Tibial nerve (tissue), 4 donors: ENCODE measurements around the gene RBMXL2. TPM values are rescaled to one million over a fixed set of nuclear protein-coding genes. Genes with fewer than 3 reads are reported as not detected.

Experiments used
- DNase-seq, 2 donors: peaks; one replicate each; pipeline ENCODE4 v3.0.0-alpha.2; 2019; ENCODE audit warnings: low spot score in 2 of 2
- H3K27ac ChIP-seq, 4 donors: fragments of 200-600 bp; sonication (generic) in 3 of 4; one replicate each; pipeline ENCODE4 v1.5.1; 2017 to 2019; ENCODE audit warnings: mild to moderate bottlenecking in 1 of 4
- H3K27me3 ChIP-seq, 2 donors: fragments of 200-600 bp; sonication (generic) in 1 of 2; one replicate each; pipeline versions ENCODE4 v1.5.1 to v1.6.0; 2017 to 2019
- H3K36me3 ChIP-seq, 3 donors: fragments of 200-600 bp; sonication (generic); one replicate each; pipeline ENCODE4 v1.5.1; 2018 to 2019
- H3K4me1 ChIP-seq, 4 donors: fragments of 200-600 bp; sonication (generic) in 3 of 4; one replicate each; pipeline ENCODE4 v1.5.1; 2017 to 2019
- H3K4me3 ChIP-seq, 4 donors: fragments of 200-600 bp; sonication (generic) in 3 of 4; one replicate each; pipeline ENCODE4 v1.5.1; 2017 to 2019; ENCODE audit warnings: mild to moderate bottlenecking in 1 of 4, moderate library complexity in 1 of 4
- H3K9me3 ChIP-seq, 4 donors: fragments of 200-600 bp; sonication (generic) in 3 of 4; one replicate each; pipeline ENCODE4 v1.5.1; 2017 to 2019
- CTCF ChIP-seq, 5 experiments: fragments of 200-600 bp in 3 of 5; fragments of 450-650 bp in 2 of 5; sonication (generic) in 3 of 5; IDR thresholded peaks; one replicate each; pipeline ENCODE4 v1.5.1; 2016 to 2019; ENCODE audit warnings: antibody characterized with exemption in 5 of 5, mild to moderate bottlenecking in 3 of 5, moderate library complexity in 2 of 5
- EP300 ChIP-seq, 2 donors: sonication (generic); formaldehyde crosslinking; IDR thresholded peaks; one replicate each; pipeline ENCODE4 v1.6.1; 2017; ENCODE audit warnings: antibody characterized with exemption in 2 of 2, mild to moderate bottlenecking in 1 of 2
- POLR2A ChIP-seq, 2 donors: fragments of 450-650 bp; IDR thresholded peaks; one replicate each; pipeline ENCODE4 v1.6.1; 2017; ENCODE audit warnings: antibody characterized with exemption in 2 of 2, mild to moderate bottlenecking in 2 of 2, moderate library complexity in 2 of 2
- WGBS, 2 donors: methylation state at CpG; one replicate each; pipeline ENCODE4 v1.1.5; 2018; 5-methylcytosine and 5-hydroxymethylcytosine counted together
- total RNA-seq, 4 donors: library from RNA; depleted of rRNA; stranded (reverse); fragments of >200 nt; gene quantifications; one replicate each; pipeline ENCODE4 v1.1.0, GENCODE V29; 2016

The RBMXL2 gene
- total RNA-seq, 4 donors from 2014 or later = 3.5 TPM; not detected in 3

- 57 to 68% methylated on average over 1 of the region's 1 CpG for WGBS, 2 donors
- H3K27ac ChIP-seq = no peak overlapping the region
- no peaks in the 10 kb centered on the region for H3K36me3 ChIP-seq
- H3K4me3 ChIP-seq = no peak overlapping the region
- no peaks in the 10 kb centered on the region for H3K27me3 ChIP-seq
- no peaks in the 10 kb centered on the region for H3K4me1 ChIP-seq
- no peak for TF ChIP-seq EP300 (IDR thresholded peaks at IDR 0.05)
- no peak for TF ChIP-seq POLR2A (IDR thresholded peaks at IDR 0.05)
- TF ChIP-seq CTCF (IDR thresholded peaks at IDR 0.05) = no peak
- H3K9me3 ChIP-seq = no peaks in the 10 kb centered on the region
- DNase-seq = no peak
Observed at GRCh38 chr11:7060868-7061267, 27.9 kb upstream of the RBMXL2 start.

GRCh38 chr11:7062534-7062933 is 26.3 kb upstream of the RBMXL2 start:
- H3K9me3 ChIP-seq = no peaks in the 10 kb centered on the region
- DNase-seq = no peak
- no peak overlapping the region for H3K4me3 ChIP-seq
- 83 to 87% methylated on average over 2 of the region's 2 CpGs for WGBS, 2 donors
- no peaks in the 10 kb centered on the region for H3K36me3 ChIP-seq
- TF ChIP-seq EP300 (IDR thresholded peaks at IDR 0.05) (no peak), CTCF (IDR thresholded peaks at IDR 0.05) (no peak), POLR2A (IDR thresholded peaks at IDR 0.05) (no peak)
- no peaks in the 10 kb centered on the region for H3K4me1 ChIP-seq
- no peaks in the 10 kb centered on the region for H3K27me3 ChIP-seq
- no peak overlapping the region for H3K27ac ChIP-seq

- H3K36me3 ChIP-seq = no peaks in the 10 kb centered on the region
- H3K4me3 ChIP-seq = no peak overlapping the region
- no peak for DNase-seq
- H3K27me3 ChIP-seq = no peaks in the 10 kb centered on the region
- H3K4me1 ChIP-seq = no peaks in the 10 kb centered on the region
- no peak overlapping the region for H3K27ac ChIP-seq
- 55 to 77% methylated on average over 4 of the region's 4 CpGs for WGBS, 2 donors
- no peaks in the 10 kb centered on the region for H3K9me3 ChIP-seq
- TF ChIP-seq POLR2A (IDR thresholded peaks at IDR 0.05) (no peak), CTCF (IDR thresholded peaks at IDR 0.05) (no peak), EP300 (IDR thresholded peaks at IDR 0.05) (no peak)
Observed at GRCh38 chr11:7072401-7073028, 16.3 kb upstream of the RBMXL2 start.

- Histone ChIP-seq H3K27me3 (no peaks in the 10 kb centered on the region), H3K36me3 (no peaks in the 10 kb centered on the region), H3K4me1 (no peaks in the 10 kb centered on the region), H3K4me3 (no peak overlapping the region), H3K9me3 (peaks cover 0 to 18% (median 0%) of the 10 kb centered on the region in 4 donors), H3K27ac (no peak overlapping the region)
- no peak for TF ChIP-seq POLR2A (IDR thresholded peaks at IDR 0.05)
- no peak for TF ChIP-seq CTCF (IDR thresholded peaks at IDR 0.05)
- TF ChIP-seq EP300 (IDR thresholded peaks at IDR 0.05) = no peak
- DNase-seq = no peak
- WGBS, 2 donors = 70 to 72% methylated on average over 16 of the region's 16 CpGs
Observed at GRCh38 chr11:7077101-7077500, 11.7 kb upstream of the RBMXL2 start.

GRCh38 chr11:7079545-7080135 is 9.2 kb upstream of the RBMXL2 start:
- 82 to 83% methylated on average over 7 of the region's 7 CpGs for WGBS, 2 donors
- H3K4me3 ChIP-seq = no peak overlapping the region

More at GRCh38 chr11:7079545-7080135, 9.2 kb upstream of the RBMXL2 start:
- H3K27ac ChIP-seq = no peak overlapping the region
- H3K9me3 ChIP-seq = peaks cover 0 to 18% (median 0%) of the 10 kb centered on the region in 4 donors
- no peaks in the 10 kb centered on the region for H3K27me3 ChIP-seq
- no peak for TF ChIP-seq EP300 (IDR thresholded peaks at IDR 0.05)
- no peak for TF ChIP-seq POLR2A (IDR thresholded peaks at IDR 0.05)
- no peak for TF ChIP-seq CTCF (IDR thresholded peaks at IDR 0.05)
- H3K4me1 ChIP-seq = no peaks in the 10 kb centered on the region
- H3K36me3 ChIP-seq = no peaks in the 10 kb centered on the region
- no peak for DNase-seq
